Naive thymus-derived CD4-positive, alpha-beta T cell (primary cell): Measurements from ENCODE around the gene ASB4. TPM values are rescaled to one million over a fixed set of nuclear protein-coding genes. Genes with fewer than 3 reads are reported as not detected.

Experiments used
- ATAC-seq: fragments of 150-1000 bp; cut with Tn5 transposase; 2 replicates; pipeline ENCODE4 v1.10.0; 2021; ENCODE audit warnings: mild to moderate bottlenecking, moderate library complexity
- CTCF ChIA-PET: fragments of 350-600 bp; sonication (Branson Sonifier 250); formaldehyde crosslinking; loops from one replicate; lab custom pipeline; 2021; ENCODE audit warnings: antibody characterized with exemption; lab: Charles Lee
- POLR2A ChIA-PET: fragments of 350-600 bp; sonication (Branson Sonifier 250); formaldehyde crosslinking; loops from one replicate; lab custom pipeline; 2021; ENCODE audit warnings: antibody characterized with exemption, inconsistent platforms; lab: Charles Lee
- DNase-seq, 9 donors: peaks; one replicate each; pipeline versions ENCODE4 v3.0.0 to v3.0.0-alpha.2; 2020 to 2022; ENCODE audit warnings: mixed read lengths in 1 of 9
- H3K27ac ChIP-seq: one replicate; pipeline ENCODE4 v1.7.0; 2013; ENCODE audit warnings: mild to moderate bottlenecking, low read depth, low read length, moderate library complexity
- H3K27me3 ChIP-seq, 2 donors: one replicate each; pipeline ENCODE4 v1.7.0; 2013; ENCODE audit warnings: low read length in 2 of 2, mild to moderate bottlenecking in 2 of 2, moderate library complexity in 2 of 2; ENCODE audit not compliant: control insufficient read depth in 2 of 2, insufficient read depth in 2 of 2
- H3K36me3 ChIP-seq, 3 experiments: 1 replicate in 2 of 3; 2 replicates in 1 of 3; pipeline ENCODE4 v1.7.0; 2013; ENCODE audit warnings: low read length in 3 of 3, mild to moderate bottlenecking in 3 of 3, moderate library complexity in 1 of 3; ENCODE audit not compliant: insufficient read depth in 3 of 3, control insufficient read depth in 2 of 3
- H3K4me1 ChIP-seq, 2 donors: one replicate each; pipeline ENCODE4 v1.7.0; 2013; ENCODE audit warnings: low read length in 2 of 2, mild to moderate bottlenecking in 2 of 2, moderate library complexity in 1 of 2; ENCODE audit not compliant: control insufficient read depth in 2 of 2, insufficient read depth in 2 of 2
- H3K4me3 ChIP-seq: 2 replicates; pipeline ENCODE4 v1.7.0; 2013; ENCODE audit warnings: mild to moderate bottlenecking, low read length
- H3K9me3 ChIP-seq, 3 experiments: 1 replicate in 2 of 3; 2 replicates in 1 of 3; pipeline ENCODE4 v1.7.0; 2013; ENCODE audit warnings: low read length in 3 of 3; ENCODE audit not compliant: control insufficient read depth in 2 of 3
- H3K27ac Mint-ChIP-seq, 9 donors: one replicate each; pipeline ENCODE4 v1.8.0; 2020 to 2022; ENCODE audit warnings: mixed read lengths in 9 of 9, mild to moderate bottlenecking in 8 of 9, moderate library complexity in 5 of 9, inconsistent platforms in 2 of 9
- H3K27me3 Mint-ChIP-seq, 5 donors: one replicate each; pipeline ENCODE4 v1.8.0; 2021 to 2022; ENCODE audit warnings: mixed read lengths in 5 of 5, mild to moderate bottlenecking in 1 of 5
- H3K36me3 Mint-ChIP-seq, 5 donors: one replicate each; pipeline ENCODE4 v1.8.0; 2020 to 2022; ENCODE audit warnings: mixed read lengths in 5 of 5, mild to moderate bottlenecking in 3 of 5, inconsistent platforms in 1 of 5
- H3K4me1 Mint-ChIP-seq, 7 donors: one replicate each; pipeline ENCODE4 v1.8.0; 2020 to 2022; ENCODE audit warnings: mixed read lengths in 7 of 7, mild to moderate bottlenecking in 3 of 7, inconsistent platforms in 1 of 7
- H3K4me3 Mint-ChIP-seq, 10 donors: one replicate each; pipeline ENCODE4 v1.8.0; 2020 to 2022; ENCODE audit warnings: mild to moderate bottlenecking in 10 of 10, mixed read lengths in 10 of 10, moderate library complexity in 6 of 10, inconsistent platforms in 2 of 10
- H3K9me3 Mint-ChIP-seq, 11 donors: one replicate each; pipeline ENCODE4 v1.8.0; 2020 to 2022; ENCODE audit warnings: mixed read lengths in 11 of 11, mild to moderate bottlenecking in 4 of 11, inconsistent platforms in 1 of 11, moderate library complexity in 1 of 11
- intact Hi-C, 2 donors: fragments of 100-400 bp; cut with micrococcal nuclease; formaldehyde crosslinking; loops; one replicate each; pipeline ENCODE4 v1.15.1; 2023
- polyA plus RNA-seq, 2 donors: library from polyadenylated mRNA; unstranded; fragments of 300-500 nt; fragmentation: Illumina TruSeq; gene quantifications; one replicate each; pipeline ENCODE4 v1.2.3, GENCODE V29; 2021
- total RNA-seq, 6 experiments: library from RNA in 5 of 6; stranded (reverse) in 5 of 6; gene quantifications; 1 replicate in 5 of 6; 2 replicates in 1 of 6; pipeline ENCODE4 v1.2.3 and lab custom pipeline; 2021 to 2026

Gene ASB4
- total and polyA plus RNA-seq, 7 experiments from 2014 or later = not detected

DNA sequence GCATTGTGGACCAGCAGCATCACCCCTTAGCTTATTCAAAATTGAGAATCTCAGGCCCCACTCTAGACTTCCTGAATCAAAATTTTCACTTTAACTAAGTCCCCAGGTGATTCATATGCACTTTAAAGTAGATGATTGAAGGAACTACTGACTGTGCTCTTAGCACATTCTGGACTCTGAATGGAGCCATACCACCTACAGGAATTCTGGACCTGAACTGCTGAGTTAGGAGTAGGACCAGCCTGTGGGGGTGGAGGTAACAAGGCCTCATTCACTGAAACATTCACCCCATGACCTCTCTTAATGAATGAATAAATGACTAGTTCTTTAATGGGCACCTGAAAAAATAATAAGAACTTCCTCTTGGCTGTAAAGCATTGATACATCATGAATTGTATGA lies 103.3 kb downstream of the ASB4 start:
- POLR2A ChIA-PET = no interaction called here
- H3K4me3 Mint-ChIP-seq = no peak overlapping the region
- no peaks in the 10 kb centered on the region for H3K4me1 Mint-ChIP-seq
- Histone ChIP-seq H3K27ac (no peak overlapping the region), H3K27me3 (no peaks in the 10 kb centered on the region), H3K36me3 (no peaks in the 10 kb centered on the region), H3K4me1 (no peaks in the 10 kb centered on the region), H3K4me3 (no peak overlapping the region), H3K9me3 (no peaks in the 10 kb centered on the region)
- peaks cover 0 to 2% (median 0%) of the 10 kb centered on the region in 11 donors for H3K9me3 Mint-ChIP-seq
- intact Hi-C loops = no loop called here
- no peak for ATAC-seq
- peaks cover 0 to 5% (median 2%) of the 10 kb centered on the region in 5 donors for H3K27me3 Mint-ChIP-seq
- H3K27ac Mint-ChIP-seq = no peak overlapping the region
- H3K36me3 Mint-ChIP-seq = no peaks in the 10 kb centered on the region
- CTCF ChIA-PET = no interaction called here
- no peak for DNase-seq

DNA sequence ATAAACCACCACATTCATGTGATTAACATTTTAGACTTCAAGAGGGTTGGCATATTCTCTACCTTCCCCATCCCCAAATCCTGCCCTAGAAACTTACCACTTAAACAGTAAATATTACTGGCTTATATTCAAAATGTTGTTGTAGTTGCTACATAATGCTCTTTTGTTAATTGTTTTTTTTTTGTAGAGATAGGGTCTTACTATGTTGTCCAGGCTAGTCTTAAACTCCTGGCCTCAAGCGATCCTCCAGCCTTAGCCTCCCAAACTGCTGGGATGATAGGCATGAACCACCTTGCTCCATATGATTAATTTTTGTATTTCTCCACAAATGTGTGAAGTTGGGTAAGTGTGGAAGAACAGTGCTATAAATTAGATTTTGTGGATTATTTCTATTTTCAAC lies 104.0 kb downstream of the ASB4 start:
- Histone ChIP-seq H3K4me3 (no peak overlapping the region), H3K9me3 (no peaks in the 10 kb centered on the region), H3K36me3 (no peaks in the 10 kb centered on the region), H3K4me1 (no peaks in the 10 kb centered on the region), H3K27ac (no peak overlapping the region), H3K27me3 (no peaks in the 10 kb centered on the region)
- ATAC-seq = no peak
- Mint-ChIP-seq H3K27ac (no peak overlapping the region), H3K27me3 (peaks cover 0 to 9% (median 0%) of the 10 kb centered on the region in 5 donors), H3K4me1 (no peaks in the 10 kb centered on the region), H3K9me3 (no peaks in the 10 kb centered on the region), H3K36me3 (no peaks in the 10 kb centered on the region), H3K4me3 (no peak overlapping the region)
- POLR2A ChIA-PET = no interaction called here
- intact Hi-C loops = no loop called here
- DNase-seq = no peak
- CTCF ChIA-PET = no interaction called here

Other genes starting within 250 kb of the ASB4 start
- not detected for gene PON1, start 161.4 kb upstream of the ASB4 start, total RNA-seq
- gene PON1, start 161.4 kb upstream of the ASB4 start, polyA plus RNA-seq = not detected
- not detected for gene PON3, start 89.6 kb upstream of the ASB4 start, total RNA-seq
- gene PON3, start 89.6 kb upstream of the ASB4 start, polyA plus RNA-seq = under 1 TPM in 1 of 2 donors, not detected in 1; 0.65 TPM
- 10 to 100 TPM in 2 of 5 experiments, 1 to 10 TPM in 3; 2.9 to 11.3 (median 8.3) TPM for gene PON2, start 50.9 kb upstream of the ASB4 start, total RNA-seq
- 1 to 10 TPM; 1.6 to 4.0 TPM for gene PON2, start 50.9 kb upstream of the ASB4 start, polyA plus RNA-seq
- gene PDK4, start 110.6 kb downstream of the ASB4 start, total RNA-seq = 1 to 10 TPM in 2 of 5 experiments, under 1 TPM in 1, not detected in 2; 0.62 to 3.6 (median 1.2) TPM
- gene PDK4, start 110.6 kb downstream of the ASB4 start, polyA plus RNA-seq = not detected